GM19397 (cell line): ENCODE measurements around the gene SORCS2.
"Not testable (repeated sequence)": the region's sequence is repeated elsewhere in the genome, so short reads cannot be mapped to it uniquely, and the experiment has no call there.

Experiments
- ATAC-seq: cut with Tn5 transposase; IDR thresholded peaks from one replicate; pipeline ENCODE4 v1.9.1; 2021; ENCODE audit warnings: mild to moderate bottlenecking, moderate library complexity; ENCODE audit not compliant: unreplicated experiment

SORCS2 gene

DNA sequence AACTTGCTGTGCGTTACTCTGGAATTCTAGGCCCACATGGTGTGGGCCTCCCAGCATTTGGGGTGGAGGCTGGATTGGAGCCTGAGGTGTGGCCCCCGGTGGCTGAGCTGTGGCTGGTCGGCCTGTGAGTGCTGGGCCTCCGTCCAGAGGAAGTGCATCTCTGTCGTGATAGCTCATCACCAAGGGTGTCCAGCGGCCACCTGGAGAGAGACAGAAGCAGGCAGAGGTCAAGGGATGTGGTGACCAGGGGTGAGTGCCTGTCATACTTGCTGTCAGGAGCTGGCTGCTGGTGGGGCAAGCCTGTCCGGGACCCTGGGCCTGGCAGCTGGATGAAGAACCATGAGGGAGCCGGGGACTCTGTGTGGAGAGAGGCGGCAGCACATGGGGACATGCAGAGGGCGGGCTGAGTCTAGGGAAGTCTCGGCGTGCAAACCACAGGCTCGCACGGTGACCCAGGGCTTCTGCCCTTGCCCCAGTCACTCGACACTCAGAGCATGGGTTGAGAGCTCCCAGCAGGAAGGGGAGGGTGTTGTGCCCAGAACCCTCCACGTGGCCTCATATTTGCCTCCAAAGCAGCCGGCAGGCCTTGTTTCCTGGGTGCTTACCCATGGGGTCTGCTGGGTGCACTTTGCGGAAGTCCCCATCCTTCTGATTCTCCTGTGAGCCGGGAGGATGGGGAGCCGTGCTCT lies 6.2 kb downstream of the SORCS2 start:
- ATAC-seq = no peak

DNA sequence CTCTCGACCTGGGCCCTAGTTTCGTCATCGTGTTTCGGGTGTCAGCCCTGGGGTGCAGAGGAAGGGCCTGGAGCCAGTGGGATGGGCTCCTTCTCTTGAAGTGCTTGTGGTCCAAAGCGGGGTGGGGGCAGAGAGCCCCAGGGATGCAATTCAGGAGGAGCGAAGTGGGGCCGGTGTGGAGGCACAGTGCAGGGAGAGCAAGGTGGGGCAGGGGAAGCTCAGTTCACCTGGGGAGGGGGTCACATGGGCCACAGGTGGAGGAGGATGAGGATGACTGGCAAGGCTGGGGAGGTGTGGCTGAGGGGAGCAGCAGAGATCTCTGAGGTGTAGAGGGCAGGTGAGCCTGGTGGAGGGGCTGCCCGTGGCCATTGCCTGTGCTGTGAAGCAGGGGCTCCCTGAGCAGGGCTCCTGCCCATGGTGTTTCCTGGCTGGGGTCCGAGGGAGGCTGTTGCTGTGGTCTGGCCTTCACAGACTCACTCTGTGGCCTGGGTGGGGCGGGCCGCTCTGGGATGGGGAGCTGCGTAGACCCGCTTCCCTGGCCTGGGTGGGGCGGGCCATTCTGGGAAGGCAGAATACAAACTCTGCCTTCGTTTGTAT lies 6.9 kb downstream of the SORCS2 start:
- ATAC-seq = no peak

DNA sequence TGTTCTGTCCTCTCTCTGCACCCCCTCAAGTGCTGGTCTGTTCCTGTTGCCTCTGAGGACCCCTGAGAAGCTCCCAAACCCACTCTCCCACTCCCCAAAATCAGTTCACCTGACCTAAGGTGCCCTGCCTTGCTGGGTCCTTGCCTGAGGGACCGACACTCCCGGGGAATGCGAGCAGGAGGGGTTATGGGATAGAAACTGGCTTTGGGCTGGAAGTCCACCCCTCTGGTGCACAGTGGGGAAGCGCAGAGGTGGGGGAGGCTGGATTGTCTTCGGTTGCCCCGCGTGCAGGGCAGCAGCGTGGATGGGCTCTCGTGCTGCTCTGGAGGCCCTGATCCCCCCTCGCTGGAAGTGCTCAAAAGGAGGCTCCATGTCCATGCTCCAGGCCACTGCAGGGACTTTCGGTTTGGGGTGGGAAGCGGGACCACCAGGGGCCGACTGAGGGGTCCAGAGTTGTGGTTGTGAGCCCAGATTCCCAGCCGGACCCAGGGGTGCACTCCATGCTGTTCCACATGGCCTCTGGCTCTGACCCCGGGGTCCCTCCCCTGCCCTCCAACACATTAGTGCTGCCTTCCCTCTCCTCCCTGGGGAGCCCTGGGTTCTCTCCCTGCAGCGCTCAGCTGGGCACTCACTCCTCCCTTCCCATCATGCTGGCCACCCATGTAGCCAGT lies 7.6 kb downstream of the SORCS2 start:
- no peak for ATAC-seq

DNA sequence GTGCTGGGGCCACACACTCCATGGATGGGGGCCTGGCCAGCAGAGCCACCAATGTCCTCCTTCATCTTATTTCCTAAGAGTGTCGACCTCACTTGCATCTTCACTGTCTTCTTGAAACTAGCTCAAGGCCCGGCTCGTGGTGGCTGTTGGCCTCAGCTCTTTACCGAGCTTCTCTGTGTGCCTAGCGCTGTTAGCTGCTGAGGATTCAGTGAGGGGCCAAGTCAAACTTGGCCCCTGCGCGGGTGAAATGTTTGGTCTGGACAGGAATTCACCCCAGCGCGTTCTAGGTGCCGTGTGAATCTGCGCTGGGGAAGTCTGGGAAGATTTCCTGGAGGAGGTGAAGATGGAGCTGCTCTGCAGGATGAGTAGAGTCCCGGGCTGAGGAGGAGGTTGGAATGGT lies 8.5 kb downstream of the SORCS2 start:
- ATAC-seq = no peak

DNA sequence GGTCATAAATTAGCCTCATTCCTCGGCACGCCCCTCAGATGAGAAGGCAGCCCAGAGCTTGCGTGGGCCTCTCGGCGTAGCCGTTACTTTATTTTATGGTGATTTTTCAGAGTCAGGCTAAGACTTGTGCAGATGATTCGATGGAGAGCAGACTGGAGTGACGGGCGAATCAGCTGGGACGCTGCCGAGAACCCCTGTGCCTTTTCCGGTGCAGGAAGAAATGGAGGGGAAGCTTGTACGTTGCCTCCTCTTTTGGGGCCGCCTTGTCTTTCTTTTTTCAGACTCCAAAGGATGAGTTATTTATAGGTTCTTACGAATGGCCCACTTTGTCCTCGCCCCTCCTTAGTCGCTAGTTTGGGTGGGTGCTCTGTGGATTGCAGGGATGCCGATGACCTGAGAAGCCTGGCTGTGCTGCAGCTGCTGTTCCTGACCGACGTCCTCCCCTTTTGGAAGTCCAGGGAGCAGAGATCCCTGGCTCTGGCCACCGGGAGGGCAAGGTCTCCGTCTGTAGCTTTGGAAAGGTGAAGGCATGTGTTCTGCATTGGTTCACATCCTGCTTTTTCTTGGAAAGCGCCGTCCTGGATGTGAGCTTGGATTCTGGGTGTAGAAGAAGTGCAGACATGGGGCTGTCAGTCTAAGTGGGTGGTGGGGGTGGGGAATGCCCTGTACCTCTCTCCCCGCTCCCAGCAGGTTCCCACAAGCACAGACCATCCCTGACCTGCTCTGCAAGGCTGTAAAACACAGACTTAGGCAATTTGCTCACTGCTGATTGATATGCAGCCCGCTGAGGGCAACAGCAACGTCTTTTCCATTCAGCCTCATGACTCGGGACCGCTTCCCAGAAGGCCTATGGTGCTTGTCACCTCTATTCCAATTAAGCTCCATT lies 9.3 kb downstream of the SORCS2 start:
- no peak for ATAC-seq

DNA sequence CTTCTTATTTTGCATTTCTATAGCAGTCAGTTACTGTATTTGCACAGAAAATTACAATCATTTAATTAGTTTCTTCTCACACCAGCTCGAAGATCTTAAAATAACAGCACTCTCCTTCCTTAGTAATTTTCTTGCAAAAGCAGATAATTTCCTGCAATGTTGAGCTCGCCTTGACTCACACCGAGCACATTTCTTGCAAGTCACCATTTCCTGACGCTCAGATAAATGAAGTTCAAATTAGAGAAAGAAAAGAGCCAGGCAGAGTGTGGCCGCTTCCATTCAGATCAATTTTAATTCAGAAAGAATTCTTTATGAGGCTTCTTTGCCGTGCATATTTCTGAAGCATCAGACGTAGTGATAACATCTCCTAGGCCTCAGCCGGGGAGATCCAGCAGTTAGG lies 10.1 kb downstream of the SORCS2 start:
- no peak for ATAC-seq

DNA sequence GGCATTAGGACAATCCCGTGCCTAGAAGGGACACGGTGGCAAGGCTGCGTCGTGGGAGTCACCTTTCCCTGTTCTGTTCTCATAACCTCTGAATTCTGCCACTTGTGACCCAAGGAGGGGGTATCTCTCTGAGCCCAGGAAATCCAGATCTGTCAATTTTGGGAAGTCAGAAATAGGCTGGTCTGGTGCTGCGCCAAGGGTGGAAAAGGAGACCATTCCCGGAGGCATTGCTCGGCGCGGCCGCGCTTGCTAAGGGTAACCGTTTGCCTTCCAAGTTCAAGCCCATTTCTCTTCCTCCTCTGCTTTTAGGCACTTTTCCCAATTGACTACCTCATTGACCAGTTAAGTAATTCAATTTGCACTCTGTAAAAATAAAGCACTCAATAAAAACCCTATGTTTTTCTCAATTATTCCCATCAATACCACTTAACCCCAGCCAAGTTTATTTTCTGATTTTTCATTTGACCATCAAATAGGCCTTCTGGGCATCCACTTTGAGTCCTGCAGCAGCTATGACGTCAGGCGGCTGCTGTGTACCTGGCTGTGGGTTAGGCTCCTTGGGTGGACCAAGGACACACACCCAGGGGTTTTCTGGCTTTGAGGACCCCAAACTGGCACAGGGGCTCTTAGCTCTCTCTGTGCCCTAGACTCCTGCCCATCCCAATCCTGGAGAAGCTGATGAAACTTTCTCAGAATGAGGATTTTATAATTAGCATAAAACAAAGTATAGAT lies 12.5 kb downstream of the SORCS2 start:
- no peak for ATAC-seq

DNA sequence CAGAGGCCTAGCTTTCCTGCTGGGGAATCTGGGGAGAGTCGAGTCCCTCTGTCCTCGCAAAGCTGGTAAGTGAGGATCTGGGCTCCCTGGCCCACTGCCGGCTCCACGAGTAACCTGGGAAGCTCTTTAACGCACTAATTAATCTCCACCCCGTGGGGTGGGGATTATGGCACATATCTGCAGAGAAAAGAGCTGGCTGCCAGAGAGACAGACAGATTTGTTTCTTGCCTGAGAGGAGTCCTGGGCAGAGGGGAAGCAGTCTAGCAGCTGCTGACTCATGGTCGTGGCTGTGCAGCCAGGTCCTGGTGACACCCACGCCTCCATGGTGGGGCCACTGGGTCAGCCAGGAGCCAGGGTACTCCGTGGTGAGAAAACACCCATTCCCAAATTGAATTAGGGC lies 14.0 kb downstream of the SORCS2 start:
- no peak for ATAC-seq

DNA sequence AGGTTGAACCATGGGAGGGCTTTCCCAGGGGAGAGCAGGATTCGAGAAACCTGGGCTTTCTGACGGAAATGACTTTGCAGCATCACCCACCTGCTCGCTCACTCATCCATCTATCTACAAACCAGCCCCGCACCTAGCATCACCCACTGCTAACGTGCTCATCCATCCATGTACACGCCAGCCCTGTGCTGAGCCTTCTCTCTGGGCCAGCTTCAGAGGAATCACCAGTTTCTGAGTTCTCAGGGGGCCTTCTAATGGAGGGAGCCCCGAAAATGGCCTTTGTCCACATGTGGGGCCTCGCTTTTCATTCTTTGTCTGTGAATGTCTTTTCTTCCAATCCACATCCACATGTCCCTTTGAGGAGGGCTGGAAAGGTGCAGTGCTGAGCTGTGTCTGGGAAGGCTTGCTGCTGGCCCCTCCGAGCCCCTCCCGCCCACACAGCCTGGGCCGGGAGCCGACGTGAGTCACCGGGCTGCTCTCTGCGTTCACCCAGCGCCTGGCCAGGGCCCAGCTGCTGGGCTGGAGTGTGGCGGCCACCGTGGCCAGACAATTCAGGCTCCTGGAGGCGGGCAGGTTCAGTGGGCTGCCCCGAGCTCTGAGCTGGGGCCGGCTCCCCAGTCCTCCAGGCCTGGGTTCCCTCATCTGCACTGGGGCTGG lies 14.7 kb downstream of the SORCS2 start:
- no peak for ATAC-seq

DNA sequence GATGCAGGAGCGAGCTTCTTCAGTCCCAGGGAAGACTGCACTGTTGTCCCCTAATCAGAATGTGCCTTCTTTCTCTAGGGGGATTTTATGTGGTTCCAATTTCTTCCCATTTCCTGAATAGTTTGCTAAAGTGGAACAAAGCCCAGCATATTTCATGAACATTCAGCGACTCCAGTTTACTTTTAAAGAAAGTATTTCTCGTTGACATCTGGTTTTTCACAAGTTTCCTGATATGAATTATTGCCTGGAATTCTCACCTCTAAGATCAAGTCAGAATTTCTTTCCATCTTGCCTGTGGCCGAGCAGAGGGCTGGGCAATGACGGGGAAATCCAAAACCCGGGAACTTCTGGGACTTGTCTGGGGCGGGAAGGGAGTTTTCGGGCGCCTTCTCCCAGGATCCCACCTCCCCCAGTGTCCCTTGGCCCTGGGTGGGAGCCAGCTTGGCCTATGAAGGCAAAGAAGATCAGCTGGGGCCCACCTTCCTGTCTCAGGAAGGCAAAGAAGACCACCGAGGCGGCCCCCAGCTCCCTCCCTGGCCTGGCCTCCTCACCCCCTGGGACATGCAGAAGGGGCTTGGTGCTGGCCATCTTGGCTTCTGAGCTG lies 15.4 kb downstream of the SORCS2 start:
- no peak for ATAC-seq

DNA sequence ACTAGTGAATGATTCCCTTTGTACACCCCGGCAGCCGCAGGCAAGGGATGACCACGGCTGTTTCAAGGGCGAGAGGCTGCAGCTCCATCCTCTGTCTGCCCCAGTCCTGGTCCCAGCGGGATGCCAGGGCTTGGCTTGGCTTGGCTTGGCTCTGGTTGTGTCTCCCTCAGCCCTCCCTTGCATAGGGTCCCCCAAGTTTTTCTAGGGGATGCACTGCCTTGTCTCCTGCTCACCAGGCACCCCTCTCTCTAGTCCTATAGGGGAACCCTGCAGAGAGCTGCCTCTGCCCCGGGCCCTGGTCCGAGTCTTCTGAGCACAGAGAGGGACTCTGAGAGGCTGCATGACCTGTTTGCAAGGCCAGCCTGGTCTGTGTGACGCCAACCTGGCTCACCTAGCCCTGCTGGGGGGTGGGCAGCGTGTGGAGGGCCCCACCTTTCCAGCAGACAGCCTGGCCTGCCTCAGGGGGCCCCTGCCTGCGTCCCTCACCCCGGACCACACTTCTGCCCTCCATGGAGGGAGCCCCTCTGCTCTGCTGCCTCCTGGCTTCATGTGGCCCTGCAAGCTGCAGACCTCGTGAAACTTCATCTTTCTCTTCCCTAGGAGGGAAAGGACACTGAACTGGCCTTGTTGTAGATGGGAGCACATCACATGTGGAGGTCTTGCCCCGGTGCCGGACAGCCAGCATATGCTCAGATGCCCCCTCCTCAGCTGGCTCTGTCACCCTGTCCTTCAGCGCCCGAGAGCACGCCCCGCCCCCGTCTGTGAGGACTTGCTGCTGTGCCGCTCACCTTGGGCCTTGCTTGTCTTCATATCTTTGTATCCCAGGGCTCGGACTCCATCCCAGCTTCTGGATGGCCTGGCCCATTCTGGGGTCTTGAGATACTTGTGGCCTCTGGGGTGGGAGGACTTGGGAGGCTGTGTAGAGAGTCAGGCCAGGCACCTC lies 16.4 kb downstream of the SORCS2 start:
- ATAC-seq = no peak

DNA sequence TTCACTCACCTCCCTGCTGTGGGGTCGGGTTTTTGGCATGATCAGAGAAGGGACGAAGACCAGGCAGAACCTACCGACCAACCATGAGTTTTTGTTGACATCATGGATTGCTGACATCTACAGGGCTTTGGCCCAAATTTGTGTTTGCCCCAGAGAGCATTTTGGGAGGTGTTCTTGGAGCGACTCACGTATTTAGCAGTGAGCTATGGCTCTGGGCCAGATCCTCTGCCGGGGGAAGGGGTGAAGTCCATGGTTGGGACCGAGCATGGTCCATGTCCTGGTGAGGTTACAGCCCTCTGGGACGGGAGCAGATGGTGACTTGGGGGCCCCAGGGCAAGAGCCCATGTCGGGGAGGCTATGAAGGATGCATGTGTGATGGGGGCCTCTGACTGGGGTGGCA lies 17.4 kb downstream of the SORCS2 start:
- no peak for ATAC-seq

DNA sequence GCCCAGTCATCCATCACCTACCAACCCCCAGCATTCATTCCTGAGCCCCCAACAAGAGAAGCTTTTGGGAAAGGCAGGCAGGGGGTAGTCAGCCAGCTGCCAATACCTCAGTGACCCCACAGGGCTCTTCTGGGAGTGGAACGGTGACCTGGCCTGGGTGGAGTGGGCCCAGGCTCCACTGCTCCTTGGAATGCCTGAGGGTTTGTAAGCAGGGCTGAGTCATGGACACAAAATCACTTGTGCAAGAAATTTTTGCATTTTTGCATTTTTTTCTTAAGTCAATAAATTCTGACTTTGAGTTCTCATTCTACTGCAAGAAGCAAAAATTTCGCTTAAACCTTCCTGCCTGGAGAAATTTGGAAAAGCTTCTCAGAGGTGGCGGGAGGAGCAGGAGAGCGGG lies 18.5 kb downstream of the SORCS2 start:
- ATAC-seq = no peak

DNA sequence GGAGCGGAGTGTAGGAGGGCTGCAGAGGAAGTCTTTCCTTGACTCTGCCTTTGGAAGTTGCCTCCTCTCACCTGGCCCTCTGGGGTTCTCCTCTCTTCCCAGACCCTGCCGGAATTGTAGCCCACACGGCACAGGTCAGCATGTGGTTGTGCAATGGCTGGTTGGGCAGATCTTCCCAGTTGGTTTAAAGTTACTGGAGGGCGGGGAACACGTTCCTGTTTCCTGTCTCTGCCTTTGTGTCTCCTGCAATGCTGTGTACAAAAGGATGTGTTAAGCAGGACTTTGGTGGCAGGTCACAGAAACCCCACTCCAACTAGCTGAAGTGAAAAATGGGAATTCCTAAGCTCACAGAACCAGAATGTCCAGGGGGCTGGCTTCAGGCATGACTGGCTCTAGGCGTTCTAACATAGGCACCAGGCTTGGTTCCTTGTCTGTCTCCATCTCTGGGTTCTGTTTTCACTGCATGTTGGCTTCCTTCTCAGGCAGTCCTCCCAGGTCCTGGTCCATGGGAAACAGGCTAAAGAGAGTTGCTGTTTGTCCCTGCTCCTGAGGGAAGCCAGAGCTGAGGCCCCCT lies 19.9 kb downstream of the SORCS2 start:
- ATAC-seq = no peak

DNA sequence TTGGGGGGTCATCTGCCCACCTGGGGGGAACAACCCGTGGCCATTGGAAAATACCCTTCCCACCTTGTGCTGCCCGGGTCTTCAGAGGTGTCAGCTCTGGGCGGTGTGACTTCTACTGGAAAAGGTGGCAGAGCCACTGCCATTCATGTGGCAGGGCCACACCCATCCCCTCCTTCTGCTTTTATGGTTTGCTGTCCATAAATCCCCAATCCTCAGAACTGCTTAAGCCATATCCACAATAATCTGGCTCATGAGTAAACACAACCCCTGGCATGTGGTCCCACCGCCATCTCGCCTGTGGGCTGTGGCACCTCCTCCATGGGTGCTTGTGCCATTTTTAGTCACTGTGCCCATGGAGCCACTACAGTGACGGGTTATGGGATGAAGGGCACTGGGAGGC lies 20.6 kb downstream of the SORCS2 start:
- no peak for ATAC-seq

DNA sequence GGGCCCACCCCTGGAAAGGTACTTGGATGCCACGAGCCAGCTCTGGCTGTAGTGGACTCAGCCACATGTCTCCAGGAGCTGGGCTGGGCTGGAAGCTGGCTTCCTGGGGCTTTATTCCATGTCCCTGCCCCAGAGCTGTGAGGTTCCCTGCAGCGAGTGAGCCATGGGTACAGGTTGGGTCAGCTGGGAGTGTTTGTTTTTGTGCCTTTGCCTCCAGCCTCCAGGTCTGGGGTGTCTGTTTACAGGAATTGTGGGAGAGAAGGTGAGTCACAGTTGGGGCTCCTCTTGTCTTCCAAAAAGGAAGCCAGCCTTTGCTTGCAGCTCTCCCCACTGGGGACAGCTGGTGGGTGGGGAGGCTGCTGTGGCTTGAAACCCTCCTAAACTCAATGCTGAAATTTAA lies 21.5 kb downstream of the SORCS2 start:
- ATAC-seq = no peak

DNA sequence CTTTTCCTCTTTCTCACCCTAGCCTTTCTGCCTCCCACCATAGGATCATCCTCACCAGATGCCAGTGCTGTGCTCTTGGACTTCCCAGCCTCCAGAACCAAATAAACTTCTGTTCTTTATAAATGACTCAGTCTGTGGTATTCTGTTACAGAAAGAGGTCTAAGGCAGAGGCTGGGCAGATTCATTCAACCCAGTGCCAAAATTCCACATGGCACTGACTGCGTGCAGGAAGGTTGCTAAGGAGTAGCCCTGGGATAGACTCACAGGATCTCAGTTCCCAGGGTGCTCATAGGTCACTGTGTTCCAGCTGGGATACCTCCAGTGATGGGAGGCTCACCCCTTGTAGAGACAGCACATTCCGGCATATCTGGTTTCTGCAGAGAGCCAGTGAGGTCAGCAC lies 22.0 kb downstream of the SORCS2 start:
- ATAC-seq = no peak

DNA sequence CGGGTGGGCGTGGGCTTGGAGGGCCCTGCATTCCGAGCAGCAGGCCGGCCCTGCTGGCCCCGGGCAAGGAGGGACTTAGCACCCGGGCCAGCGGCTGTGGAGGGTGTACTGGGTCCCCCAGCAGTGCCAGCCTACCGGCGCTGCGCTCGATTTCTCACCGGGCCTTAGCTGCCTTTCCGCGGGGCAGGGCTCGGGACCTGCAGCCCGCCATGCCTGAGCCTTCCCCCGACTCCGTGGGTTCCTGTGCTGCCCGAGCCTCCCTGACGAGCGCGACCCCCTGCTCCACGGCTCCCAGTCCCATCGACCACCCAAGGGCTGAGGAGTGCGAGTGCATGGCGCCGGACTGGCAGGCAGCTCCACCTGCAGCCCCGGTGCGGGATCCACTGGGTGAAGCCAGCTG lies 22.8 kb downstream of the SORCS2 start:
- ATAC-seq = not testable (repeated sequence)
